ENCODE results near the gene ADD1.

The ADD1 gene

DNA sequence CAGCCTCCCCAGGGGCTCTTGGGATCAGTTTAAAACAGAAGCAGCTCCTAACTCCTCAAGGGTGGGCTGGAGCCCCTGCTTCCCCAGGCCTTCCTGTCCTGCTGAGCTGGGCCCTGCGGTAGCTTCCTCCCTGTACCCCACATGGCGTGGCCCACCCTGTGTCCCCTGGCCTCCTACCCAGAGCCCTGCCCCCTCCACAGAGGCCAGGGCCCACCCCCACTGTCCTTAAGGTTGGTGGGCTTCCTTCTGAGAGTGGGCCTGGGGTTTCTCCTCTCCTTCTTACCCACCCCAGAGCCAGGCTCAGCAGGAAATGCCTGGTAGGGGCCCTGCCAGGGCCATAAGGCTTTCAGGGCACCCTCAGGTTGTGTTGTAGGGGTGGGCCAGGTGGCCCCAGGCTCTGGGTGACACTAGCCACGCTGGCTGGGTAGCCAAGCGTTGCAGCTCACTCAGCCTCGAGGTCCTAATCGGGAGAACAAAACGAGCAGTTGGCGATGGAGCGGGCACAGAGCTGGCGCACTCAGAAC, 39.1 kb upstream of the ADD1 start:
- DNase-seq, result no peak

- no peak for DNase-seq
Observed at GRCh38 chr4:2804973-2805501, 38.6 kb upstream of the ADD1 start.

- no peak for DNase-seq
Observed at GRCh38 chr4:2805712-2806389, 37.8 kb upstream of the ADD1 start.

DNA sequence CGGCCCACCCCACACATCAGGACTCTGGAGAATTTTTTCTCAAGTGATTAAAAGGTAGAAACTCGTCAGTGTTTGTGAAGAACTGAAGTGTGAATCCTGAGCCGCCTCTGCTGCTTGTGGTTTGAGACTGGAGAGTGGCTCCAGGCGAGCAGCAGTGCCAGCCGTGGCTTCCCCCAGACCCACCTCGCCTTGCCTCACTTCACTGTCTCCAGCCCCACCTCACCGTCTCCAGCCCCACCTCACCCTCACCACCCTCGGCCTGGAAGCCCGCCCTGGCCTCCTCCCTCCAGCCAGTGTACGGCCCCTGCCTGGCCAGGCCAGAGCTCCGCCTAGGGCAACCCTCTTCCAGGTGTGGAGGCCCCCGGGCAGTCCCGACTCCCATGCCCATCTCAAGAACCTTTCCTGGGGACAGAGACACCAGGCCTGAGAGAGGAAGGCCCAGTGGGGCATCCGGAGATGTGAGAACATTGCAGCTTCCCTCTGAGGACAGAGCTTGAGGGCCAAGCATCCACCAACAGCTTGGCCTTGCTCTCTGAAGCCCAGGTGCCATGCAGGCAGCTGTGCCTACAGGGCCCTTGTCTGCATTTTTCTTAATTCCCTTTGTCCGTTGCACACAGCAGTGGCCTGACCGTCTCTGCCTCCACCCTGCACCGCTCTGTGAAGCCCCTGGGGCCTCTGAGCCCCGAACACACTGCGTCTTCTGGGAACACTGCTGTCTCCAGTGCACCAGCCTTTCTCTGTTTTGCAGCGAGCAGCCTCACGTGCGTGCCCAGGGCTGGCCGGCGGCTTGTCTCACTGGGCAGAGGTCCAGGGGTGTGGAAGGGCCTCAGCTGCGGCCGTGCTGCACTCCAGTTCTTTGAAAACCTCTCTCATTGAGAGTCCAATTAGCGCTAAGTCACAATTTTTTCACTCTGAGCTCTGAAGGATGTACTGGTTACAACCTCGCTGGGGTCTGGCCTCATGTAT, 37.0 kb upstream of the ADD1 start:
- DNase-seq, result peak in 32 of 56 donors; percentile 21 to 69 (median 37)

DNA sequence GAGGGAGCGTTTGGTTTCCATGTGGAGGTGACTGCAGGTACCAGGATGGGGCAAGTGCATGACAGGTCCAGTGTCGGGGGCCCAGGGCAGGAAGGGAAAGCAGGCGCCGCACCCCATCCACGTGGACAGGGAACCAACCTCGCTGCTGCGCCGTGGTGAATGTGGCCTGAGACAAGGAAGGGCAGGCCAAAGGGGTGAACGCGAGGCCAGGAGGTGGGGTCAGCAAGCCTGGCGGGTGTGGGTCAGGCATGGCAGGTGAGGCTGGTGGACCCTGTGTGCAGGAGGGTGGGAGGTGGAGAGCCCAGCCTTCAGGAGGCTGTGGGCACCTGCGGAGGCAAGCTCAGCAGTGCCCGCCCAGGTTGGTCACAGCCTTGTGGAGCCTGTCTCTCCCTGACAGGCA, 36.1 kb upstream of the ADD1 start:
- no peak for DNase-seq

DNA sequence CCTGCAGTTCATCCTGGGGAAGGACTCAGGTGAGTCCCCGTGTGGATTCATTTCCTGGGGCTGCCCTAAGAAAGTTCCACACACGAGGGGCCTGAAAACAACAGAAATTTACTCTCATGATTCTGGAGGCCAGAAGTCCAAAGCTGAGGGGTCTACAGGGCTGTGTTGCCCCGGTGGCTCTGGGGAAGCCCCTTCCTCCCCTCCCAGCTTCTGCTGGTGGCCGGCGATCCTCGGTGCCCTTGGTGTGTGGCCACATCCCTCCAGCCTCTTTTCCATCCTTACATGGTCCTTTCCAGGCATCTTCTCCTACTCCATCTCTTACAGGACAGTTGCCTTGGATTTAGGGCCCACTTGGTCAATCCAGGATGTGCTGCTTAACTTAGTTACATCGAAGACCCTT, 35.6 kb upstream of the ADD1 start:
- DNase-seq, result no peak

DNA sequence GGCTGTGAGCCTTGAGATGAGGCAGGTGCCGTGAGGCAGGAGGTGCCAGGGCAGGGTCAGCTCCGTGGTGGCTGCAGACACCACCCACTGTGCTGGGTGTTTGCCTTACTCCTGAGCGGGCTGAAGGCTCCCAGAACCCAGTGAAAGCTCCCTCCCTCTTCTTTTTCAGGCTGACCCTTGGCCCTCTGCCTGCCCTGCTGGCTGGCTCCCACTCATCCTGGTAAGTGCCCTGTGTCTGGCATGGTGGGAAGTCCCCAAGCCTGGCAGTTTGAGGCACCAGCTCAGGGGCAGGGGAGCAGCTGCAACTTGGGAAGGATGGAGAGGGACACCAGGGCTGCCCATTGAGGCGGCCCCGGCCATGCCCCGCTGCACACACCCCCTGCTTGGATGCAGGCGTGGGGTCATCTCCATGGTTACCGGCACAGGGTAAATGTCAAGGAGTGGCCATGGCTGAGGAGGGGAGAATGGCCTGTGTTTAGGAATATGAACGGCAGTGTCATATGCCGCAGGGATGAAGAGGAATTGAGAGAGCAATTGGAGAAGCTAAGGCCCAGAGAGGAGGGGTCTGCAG, 33.9 kb upstream of the ADD1 start:
- DNase-seq, result peak in 4 of 56 donors; percentile 16 to 44 (median 32)

- DNase-seq, result no peak
Observed at GRCh38 chr4:2810388-2810787, 33.3 kb upstream of the ADD1 start.

DNA sequence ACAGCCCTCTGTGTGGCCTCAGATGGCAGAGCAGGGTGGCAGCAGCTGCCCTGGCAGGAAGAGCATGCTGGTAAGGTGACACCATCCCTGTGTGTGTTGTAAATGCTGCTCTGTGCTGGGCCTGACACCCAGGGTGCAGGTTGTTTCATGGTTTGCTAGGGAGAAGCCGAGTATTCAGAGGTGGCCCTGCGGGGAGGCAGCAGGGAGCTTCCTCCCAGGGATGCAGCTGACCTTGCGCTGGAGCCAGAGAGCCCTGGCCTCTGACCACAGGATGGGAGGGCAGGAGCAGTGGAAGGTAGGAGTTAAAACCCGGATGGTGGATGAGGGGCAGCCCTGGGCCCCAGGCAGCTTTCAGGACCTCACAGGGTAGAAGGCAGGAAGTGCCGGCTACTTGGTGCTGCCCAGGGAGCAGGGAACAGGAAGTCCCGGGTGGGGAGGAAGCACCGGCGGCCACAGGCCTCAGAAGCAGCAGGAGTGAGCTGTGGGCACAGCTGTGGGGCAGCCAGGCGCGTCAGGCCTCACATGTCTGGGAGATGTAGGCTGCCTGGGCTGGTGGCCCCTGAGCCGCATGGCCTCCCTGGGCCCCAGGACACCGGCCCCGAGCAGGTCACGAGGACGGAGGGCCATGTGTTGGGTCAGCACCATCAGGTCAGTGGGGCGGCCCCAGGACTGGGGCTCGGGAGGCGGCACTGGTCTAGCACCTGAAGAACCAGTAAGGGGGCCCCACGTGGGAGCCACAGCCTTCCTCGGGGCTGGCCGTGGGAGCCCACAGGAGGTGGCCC, 31.6 kb upstream of the ADD1 start:
- peak in 26 of 56 donors; percentile 13 to 54 (median 30) for DNase-seq

- DNase-seq, result no peak
Observed at GRCh38 chr4:2812612-2813354, 30.9 kb upstream of the ADD1 start.

GRCh38 chr4:2813446-2814405, 29.9 kb upstream of the ADD1 start:
- DNase-seq, result no peak

DNA sequence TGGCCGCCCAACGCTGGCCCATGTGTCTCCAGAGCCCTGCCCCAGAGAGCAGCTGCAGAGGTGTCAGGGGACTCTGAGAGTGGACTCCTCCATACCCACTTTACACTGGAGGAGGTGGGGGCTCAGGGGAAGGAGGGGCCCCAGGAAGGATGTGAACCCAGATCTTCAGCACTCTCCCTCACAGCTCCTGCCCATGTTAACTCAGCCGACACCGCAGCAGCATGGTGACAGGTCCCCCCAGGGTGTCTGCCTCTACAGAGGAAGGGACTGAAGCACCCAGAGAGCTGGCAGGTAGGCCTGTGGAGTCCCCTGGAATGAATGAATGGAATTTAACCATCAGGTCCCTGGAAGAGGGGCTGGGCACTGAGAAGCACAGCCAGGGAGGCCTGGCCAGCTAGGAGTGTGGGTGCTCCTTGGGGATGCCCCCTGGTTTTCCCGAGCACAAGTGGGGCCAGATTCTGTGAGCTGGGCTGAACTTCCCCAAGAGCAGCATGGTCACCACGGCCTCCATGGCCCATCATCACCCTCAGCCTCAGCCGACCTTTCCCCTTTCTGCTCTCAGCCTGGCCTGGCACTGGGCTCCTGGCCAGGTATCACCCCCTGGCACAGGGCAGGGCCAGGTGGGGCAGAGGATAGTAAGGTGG, 28.9 kb upstream of the ADD1 start:
- no peak for DNase-seq

- no peak for DNase-seq
Observed at GRCh38 chr4:2816401-2816954, 27.2 kb upstream of the ADD1 start.

GRCh38 chr4:2817137-2817536, 26.5 kb upstream of the ADD1 start:
- DNase-seq, result no peak

GRCh38 chr4:2817701-2818350, 25.8 kb upstream of the ADD1 start:
- DNase-seq, result no peak

DNA sequence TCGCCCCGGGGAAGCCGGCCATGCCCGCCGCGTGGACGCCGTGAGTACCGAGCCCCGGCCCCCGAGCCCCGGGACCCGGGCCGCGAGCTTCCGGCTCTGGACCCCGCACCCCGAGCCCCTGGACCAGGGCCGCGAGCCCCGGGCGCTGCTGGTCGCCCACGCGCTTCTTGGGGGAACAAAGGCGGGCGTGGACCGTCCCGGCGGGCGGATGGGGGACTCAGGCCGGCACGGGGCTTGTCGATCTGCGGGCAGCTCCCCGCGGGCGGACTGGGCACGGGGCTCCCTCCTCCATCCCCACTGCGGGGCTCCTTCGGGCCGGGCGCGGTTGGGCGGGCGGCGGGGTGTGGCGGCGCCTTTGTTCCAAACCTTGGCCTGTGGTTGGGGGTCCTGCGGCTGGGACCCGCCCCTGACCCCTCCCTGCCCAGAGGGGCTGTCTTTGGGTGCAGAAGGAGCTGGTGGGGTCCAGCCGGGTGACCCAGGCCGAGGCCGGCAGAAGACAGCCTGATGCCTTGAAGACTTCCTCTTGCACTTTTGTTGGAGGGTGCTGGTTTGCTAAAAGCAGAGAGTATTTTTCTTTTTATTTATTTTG, 25.2 kb upstream of the ADD1 start:
- DNase-seq, result no peak
